Measurements from ENCODE around the gene TRIAP1.
"Not testable (repeated sequence)": the region's sequence is repeated elsewhere in the genome, so short reads cannot be mapped to it uniquely, and the experiment has no call there.

TRIAP1 gene

DNA sequence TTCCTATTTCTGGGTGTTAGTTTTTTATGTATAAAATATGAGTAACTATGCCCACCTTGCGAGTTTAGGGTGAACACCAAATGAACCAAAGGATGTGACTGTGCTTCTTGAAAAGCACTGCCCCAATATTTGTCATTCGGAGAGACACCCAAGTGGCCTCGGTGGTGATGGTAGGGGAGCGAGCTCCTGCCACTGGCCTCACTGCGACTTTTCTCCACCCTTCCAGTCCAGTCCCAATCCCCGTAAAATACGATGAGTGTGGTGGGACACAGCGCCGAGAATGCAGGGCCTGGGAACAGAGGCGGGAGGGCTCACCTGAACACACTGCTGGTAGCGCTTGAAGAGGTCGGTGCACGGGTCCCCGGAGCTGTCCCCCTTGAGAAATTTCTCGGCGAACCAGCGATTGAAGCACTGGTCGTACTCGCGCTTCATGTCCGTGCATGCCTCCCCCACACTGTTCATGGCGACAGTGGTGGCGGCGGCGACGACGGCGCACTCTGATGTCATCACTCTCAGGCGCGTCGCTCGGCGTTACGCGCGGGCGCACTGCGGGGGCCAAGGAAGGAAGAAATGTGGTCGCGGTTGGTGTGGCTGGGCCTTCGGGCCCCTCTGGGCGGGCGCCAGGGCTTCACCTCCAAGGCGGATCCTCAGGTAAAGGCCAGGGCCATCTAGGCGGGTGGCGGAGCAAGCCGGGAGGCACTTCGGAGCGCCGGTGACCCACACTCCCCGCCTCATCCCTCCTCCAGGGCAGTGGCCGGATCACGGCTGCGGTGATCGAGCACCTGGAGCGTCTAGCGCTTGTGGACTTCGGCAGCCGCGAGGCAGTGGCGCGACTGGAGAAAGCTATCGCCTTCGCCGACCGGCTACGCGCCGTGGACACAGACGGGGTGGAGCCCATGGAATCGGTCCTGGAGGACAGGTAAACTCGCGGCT is at the start of gene TRIAP1, which contains the start of gene GATC:
TSS of gene TRIAP1 (minus strand) at position 474 of the 933 bp plus-strand sequence. CDS start at position 462, 12 bp downstream.
TSS of gene GATC (plus strand) at position 534 of the 933 bp plus-strand sequence. CDS start at position 571, 37 bp downstream.
- peak; percentile 87 for DNase-seq (ENCODE audit: low spot score)

DNA sequence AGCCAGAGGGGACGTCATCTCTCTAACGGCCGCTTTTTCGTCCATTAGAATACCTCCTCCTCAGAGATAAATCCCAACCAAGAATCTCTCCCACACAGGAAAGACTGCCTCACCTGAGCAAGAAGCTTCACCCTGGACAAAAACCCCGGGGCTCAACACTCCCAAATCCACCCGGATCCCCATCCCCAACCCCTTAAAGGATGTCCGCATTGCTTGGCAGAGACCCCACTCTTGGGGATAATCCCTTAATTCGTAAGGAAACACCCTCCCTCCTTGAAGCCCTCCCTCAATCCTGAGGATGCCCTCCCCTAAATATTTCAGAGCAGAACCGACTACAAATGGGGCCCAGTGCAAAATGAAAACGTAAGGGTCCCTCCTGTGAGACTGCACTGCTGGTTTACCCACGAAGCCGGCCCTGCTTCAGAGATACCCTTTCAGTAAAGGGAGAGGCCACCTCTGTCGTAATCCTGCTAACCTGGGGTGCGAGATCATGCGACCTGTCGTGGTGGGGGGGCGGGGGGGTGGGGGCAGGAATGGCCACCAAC is 49.1 kb upstream of the TRIAP1 start:
- no peak for DNase-seq (ENCODE audit: low spot score)

DNA sequence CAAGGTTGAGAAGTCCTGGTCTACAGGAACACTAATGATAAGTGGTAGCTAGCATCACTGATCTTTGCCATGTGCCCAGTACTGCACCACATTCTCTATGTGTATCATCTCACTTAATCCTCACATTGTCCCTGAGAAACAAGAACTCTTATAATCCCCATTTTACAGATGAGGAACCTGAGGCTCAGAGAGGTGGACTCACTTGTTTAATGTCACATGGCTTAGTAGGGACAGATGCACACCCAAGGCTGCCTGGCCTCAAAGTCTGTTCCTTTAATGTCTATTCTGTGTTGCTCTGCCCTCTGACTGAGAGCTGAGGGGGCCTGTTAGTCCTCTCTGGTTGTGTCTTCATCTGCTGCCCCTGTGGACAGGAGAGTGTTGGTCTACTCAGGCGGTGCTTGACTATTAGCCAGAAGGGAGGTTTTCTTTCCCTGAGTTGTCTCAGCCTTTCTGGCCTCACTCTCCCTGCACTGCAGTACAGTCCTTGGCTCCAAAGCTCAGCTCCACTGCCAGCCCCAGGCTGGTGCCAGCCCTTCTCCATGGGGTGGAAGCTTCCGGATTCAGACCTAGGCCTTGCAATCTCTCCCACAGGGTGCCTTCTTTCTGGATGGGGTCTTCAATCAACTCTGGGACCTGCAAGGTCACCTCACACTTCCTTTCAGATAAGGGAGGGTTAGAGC is 44.8 kb upstream of the TRIAP1 start:
- no peak for DNase-seq (ENCODE audit: low spot score)

DNA sequence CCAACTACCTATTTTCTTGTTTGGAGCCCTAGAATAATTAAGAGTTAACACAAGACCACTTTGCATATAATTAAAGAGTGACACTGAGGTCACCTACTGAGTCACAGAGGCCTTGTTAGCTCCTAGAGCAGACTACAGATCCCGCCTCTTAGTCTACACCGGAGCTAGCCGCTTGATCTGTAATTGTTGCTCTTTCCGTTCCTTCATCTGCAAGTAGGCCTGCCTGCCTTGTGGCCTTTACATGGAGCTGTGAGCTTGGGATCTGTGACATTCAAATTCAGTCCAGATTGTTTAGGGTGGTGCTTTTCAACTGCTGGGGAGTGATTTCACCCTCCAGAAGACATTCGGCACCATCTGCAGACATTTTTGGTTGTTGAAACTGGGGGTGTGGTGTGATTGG is 44.1 kb upstream of the TRIAP1 start:
- DNase-seq (ENCODE audit: low spot score): no peak

DNA sequence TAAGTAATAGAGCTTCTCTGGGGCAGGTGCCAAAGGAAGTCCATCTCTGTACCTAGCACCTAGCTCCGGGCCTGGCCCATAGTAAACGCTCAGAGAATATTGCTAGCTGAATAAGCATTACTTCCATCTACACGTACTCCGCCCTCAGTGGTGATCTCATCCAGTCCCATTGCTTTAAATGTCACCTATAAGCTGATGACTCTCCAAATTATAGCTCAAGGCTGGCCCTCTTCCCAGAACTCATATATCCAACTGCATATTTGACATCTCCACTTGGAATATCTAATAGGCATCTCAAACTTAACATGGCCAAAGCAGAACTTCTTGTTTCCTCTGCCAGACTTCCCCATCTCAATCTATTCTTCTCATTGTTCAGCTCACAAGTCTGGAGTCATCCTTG is 42.8 kb upstream of the TRIAP1 start:
- DNase-seq (ENCODE audit: low spot score): no peak

DNA sequence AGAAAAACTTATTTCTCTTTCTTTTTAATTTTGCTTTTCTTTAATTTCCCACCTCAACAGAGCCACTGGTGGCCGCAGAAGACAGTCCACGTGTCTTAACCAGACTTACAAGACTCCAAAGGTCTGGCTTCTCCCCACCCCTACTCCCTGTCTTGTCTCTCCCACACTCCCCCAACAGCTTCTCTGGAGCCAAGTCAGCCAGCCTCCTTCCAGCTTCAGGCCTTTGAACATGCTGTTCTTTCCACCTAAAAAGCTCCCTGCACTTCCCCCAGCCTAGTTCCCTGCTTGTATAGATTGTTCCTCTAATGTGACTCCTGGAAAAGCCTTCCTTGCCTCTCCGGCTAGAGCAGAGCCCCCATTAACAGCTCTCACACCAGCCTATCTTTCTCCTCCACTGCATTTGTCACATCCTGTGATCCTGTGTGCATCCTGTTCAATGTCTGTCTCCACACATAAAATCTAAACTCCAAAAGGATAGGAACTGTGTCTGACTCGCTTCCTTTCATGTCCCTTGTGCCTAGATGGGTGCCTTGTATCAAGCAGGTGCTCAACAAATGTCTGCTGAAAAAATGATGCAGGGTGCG is 42.0 kb upstream of the TRIAP1 start:
- no peak for DNase-seq (ENCODE audit: low spot score)

DNA sequence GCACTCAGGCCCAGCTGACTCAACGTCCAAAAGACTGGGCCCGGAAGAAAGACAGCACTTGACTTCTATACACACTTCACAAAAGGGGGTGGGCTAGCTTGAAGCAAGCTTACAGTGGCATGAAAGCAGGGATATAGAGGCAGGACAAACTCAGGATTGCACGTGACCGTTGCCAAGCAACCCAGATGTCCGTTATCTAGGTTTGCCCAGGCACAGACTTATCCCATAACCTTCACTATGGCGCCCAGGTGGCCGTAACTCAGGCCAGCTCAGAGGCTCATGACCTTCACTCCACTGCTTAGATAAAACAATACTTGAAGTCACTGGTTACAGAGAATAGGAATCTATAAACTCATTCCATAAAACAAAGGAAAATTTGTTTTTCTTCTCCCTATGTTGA is 41.4 kb upstream of the TRIAP1 start:
- DNase-seq (ENCODE audit: low spot score): not testable (repeated sequence)

DNA sequence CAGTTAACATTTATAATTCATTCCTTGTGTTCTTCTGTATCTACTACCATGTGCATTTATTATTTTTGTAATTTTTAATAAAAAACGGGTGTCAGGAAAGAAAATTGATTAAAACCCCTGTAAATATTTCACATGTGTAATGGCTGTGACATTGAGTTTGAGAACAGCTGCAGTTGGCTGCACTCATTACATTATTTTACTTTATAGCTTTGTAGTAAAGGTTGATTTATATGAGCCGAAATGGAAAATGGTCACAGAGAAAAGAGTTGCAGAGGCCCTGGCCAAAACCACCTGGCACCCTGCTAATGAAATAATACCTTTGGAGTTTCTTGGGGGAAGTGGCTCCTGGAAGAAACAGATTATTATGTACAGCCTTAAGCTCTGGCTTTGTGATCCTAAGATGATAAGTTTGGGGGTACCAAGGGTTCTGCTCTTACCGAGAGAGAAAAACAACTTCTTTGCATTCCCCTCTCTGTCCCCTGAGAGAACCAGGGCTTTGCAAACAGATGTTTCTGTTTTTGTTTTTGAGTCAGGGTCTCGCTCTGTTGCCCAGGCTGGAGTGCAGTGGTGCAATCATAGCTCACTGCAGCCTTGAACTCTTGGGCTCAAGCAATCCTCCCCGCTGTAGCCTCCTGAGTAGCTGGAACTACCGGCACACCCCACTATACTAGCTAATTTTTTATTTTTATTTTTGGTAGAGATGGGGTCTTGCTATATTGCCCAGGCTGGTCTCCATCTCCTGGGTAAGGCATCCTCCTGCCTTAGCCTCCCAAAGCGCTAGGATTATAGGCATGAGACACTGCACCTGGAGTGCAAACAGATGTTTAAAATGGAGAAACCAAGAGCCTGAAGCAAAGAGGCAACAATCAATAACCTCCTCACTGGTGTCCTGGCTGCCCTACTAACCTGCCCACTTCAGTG is 40.0 kb upstream of the TRIAP1 start:
- DNase-seq (ENCODE audit: low spot score): no peak

DNA sequence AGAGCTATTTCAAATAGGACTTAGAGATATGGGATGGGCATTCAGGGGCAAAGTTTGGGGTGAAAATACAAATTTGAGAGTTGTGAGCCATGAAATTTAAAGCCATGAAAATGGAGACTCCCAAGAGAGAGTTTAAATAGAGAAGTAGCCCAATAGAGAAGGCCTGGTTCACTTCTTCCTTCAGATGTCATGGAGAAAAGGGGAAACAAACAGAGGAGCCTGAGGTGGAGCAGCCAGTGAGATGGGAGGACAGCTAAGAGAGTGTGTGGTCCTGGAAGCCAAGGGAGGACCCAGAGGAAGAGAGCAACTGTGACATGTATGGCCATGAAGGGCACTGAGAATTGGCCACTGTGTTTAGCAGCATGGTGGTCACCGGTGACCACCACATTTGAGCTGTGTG is 37.4 kb upstream of the TRIAP1 start:
- no peak for DNase-seq (ENCODE audit: low spot score)

DNA sequence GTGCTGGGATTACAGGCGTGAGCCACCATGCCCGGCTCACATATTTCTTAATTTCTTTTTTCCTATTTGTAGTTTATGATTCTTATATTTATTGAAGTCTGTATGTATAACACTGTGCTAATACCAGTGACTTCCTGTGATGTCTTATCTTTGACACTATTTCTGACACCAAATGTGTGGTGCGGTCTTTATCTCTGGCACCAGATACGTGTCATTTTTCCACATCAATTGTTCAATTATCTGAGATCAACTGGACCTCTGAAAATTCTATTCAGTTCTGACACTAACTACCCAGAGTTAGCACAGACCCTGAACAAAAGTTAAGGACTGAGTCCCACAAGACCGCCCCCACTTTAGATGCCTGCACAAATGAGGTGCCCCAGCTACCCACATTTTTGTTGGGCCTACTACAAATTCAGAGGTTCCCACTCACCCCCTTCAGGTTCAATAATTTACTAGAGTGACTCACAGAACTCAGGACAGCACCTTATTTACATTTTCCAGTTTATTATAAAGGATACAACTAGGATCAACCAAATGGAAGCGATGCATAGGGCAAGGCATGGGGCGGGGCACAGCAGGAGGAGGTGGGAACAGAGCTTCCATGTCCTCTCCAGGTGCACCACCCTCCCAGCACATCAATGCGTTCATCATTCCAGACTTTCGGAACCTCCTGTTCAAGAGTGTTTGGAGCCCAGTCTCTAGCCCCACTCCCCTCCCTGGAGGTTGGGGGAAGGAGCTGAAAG is 35.0 kb upstream of the TRIAP1 start:
- no peak for DNase-seq (ENCODE audit: low spot score)

DNA sequence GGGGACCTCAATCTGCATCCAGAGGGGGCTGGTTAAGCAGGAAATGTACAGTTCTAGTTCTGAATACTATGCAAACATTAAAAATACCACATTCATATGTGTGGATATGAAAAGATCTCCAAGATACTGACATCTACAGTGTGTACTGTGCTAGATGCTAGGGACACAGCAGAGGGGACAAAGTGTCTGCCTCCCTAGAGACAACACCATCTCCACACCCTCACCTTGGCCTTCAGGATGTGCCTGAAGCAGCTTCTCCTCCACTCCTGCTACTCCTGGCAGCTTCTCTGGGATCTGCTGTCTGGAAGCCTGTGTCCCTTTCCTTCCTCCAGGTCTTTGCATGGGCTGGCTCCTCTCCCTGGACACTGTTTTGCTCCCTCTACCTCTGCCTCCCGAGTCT is 34.0 kb upstream of the TRIAP1 start:
- no peak for DNase-seq (ENCODE audit: low spot score)

DNA sequence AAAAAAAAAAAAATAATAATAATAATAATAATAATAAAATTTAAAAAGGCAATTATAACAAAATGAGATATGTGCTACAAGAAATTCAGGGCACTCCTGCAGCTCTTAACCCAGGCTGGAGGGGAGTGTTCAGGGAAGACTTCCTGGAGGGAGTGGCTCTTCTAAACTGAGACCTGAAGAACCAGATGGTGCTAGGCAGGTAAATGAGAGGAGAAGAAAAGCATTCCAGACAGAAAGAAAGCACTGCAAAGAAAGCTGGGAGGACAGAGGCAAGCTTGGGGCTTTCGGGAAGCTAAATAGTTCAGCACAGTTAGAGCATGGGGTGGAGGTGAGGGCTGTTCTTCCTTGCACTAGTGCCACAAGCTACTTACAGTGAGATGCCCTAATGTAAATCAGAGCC is 33.3 kb upstream of the TRIAP1 start:
- DNase-seq (ENCODE audit: low spot score): no peak

DNA sequence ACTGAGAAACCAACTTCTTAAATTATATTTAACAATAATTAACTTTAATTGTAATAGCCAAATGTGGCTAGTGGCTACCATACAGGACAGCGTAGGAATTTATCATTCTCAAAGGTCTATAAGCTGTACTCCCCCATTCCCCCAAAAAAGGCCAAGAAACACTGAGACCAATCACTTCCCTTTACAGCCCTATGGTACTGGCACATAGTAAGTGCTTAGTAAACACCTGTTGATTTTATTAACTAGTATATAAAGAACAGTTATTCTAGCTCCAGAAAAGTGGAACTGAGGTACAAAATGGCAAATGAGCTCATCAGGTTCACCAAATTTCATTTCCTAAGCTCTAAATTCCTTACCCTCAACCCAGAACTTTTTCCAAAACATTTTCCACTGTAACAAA is 29.5 kb upstream of the TRIAP1 start:
- no peak for DNase-seq (ENCODE audit: low spot score)

DNA sequence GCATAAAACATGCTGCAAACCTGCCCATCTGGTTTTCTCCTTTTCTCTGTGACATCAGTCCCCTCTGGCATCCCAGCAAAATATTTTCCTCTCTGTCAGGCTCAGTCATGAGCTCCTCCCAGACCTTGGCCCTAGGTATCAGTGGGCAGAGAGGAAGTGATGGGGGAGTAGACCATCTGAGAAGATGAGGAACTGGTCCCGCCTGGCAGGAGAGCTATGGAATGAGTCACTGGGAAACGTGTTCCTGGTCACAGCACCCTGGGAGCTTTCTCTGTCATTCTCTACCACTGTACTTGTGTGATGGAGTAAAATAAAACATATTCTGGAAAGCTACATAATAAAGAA is 28.4 kb upstream of the TRIAP1 start:
- DNase-seq (ENCODE audit: low spot score): no peak

DNA sequence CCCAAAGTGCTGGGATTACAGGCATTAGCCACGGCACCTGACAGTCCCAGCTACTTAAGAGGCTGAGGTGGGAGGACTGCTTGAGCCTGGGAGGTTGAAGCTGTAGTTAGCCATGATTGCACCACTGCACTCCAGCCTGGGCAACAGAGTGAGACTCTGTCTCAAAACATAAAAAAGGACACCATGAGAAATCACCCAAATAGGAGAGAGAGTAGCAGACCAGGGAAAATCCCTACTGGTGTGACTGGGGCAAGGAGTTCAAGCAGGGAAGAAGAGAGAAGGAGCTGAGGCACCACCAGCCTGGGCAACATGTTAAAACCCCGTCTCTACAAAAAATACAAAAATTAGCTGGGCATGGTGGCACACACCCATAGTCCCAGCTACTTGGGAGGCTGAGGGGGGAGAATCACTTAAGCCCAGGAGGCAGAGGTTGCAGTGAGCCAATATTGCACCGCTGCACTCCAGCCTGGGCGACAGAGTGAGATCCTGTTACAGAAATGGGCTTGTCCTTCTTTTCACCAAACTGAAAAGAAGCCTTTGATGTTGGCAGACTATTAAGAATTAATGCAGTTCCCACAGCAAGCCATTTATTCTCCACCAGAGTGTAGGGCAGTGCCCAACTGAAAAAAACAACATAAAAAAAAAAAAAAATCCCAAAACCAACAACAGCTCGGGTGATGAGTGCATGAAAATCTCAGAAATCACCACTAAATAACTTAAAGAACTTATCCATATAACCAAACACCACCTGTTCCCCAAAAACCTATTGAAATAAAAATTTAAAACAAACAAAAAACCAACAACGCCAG is 27.8 kb upstream of the TRIAP1 start:
- no peak for DNase-seq (ENCODE audit: low spot score)

DNA sequence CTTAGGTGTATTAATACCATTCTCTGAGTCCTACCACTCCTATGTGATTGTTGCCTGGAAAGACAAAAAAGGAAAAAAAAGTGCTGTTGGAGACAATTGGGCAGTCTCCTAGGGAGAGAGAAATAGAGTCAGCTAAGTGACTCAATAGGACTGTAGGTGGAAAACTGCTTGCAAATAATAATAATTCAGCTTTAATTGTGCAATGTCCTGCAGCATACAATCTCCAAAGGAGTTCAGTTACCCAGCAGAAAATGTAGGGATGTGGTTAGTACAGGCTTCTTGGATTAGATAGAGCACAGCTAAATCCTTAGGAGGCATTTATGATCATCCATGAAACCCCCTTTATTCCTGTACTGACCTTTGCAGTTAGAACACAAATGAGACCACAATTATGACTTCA is 26.3 kb upstream of the TRIAP1 start:
- no peak for DNase-seq (ENCODE audit: low spot score)

DNA sequence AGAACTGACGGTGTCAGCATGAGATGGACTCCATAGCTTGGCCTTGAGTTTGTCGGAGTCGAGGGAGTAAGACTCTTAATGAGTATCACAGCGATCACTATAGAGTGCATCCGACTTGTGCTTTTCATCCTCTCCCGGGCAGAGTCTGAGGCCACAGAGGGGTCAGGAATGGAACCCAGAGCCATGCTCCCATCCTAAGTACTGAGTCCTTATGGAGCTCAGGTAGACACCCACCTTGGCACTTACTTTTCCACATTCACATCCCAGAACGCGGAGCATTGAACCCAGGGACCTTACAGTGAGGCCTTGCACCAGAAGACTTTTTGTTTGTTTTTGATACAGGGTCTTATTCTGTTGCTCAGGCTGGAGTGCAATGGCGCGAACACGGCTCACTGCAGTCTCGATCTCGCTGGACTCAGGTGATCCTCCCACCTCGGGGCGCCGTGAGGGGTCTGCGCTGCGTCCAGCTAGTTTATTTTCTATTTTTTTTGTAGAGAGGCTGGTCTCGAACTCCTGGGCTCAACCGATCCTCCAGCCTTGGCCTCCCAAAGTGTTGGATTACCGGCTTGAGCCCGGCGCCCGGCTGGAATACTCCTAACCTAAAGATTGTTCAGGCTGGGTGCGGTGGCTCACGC is 24.1 kb upstream of the TRIAP1 start:
- DNase-seq (ENCODE audit: low spot score): no peak

DNA sequence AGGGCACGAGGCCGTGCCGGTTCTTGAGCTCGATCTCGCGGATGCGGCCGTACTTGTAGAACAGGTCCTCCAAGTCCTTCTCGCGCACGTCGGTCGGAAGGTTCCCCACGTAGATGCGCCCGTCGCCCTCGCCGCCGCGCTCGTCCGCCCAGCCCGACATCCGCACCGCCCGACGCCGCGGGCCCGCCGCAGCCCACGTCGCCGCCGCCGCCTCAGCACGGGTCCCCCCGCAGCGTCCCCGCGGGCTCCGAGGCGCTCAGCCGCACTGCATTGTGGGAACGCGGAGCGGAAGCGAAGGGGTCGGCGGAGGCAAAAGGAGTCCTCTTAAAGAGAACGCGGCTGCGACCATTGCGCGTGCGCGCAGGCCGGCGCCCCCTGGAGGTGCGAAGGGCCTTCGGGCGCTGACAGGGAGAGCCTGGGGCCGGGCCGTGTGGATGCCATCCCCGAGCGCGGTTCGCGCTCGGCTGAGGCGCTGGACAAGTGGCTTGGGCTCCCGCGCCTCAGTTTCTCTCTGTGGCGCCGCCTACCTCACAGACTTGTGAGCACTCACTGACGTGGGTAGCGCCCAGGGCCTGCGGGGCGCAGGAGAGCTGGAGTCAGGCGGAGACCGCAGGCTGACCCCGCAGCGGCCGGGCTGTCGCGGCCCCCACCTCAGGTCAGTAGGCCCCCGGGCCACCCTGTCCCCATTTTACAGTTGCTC is 23.4 kb upstream of the TRIAP1 start, which contains the start of gene SRSF9:
TSS of gene SRSF9 (minus strand) at position 299 of the 700 bp plus-strand sequence. CDS start at position 160, 139 bp downstream.
- DNase-seq (ENCODE audit: low spot score): peak; percentile 98

Measured in activated CD4-positive, alpha-beta T cell treated with anti-CD3 and anti-CD28 coated beads, Interleukin-2, Interleukin-4, amounts not matched to agents 100 ng/mL and 50 ng/mL, durations not matched to agents 16 hours and 8 hours (primary cell).